SJCRH30 (cell line): ENCODE measurements around the gene CABCOCO1. TPM values are rescaled to one million over a fixed set of nuclear protein-coding genes. Genes with fewer than 3 reads are reported as not detected.
A peak's percentile ranks its signal among the peaks of the same experiment; 100 is the strongest.

Source experiments
- DNase-seq, 2 experiments: peaks; one replicate each; pipeline ENCODE4 v3.0.0-alpha.2; 2015 to 2020
- H3K27ac ChIP-seq: fragments of 250-450 bp; sonication (Bioruptor Pico); 2 replicates; pipeline ENCODE4 v1.5.1; 2020; ENCODE audit warnings: mild to moderate bottlenecking, moderate library complexity
- H3K27me3 ChIP-seq: fragments of 250-450 bp; sonication (Bioruptor Pico); 2 replicates; pipeline ENCODE4 v1.5.1; 2020; ENCODE audit warnings: mild to moderate bottlenecking, moderate library complexity
- H3K36me3 ChIP-seq: fragments of 250-450 bp; sonication (Bioruptor Pico); 2 replicates; pipeline ENCODE4 v1.5.1; 2020; ENCODE audit warnings: mild to moderate bottlenecking, moderate library complexity
- H3K4me1 ChIP-seq: fragments of 250-450 bp; sonication (Bioruptor Pico); 2 replicates; pipeline ENCODE4 v1.5.1; 2020; ENCODE audit warnings: mild to moderate bottlenecking, moderate library complexity
- H3K4me3 ChIP-seq: fragments of 250-450 bp; sonication (Bioruptor Pico); 2 replicates; pipeline ENCODE4 v1.5.1; 2020; ENCODE audit warnings: mild to moderate bottlenecking, moderate library complexity
- H3K9me3 ChIP-seq: fragments of 250-450 bp; sonication (Bioruptor Pico); replicated peaks from 2 replicates; pipeline ENCODE4 v1.5.1; 2020; ENCODE audit warnings: mild to moderate bottlenecking, moderate library complexity
- total RNA-seq: library from RNA; depleted of rRNA; stranded (reverse); fragments of >200 nt; shearing (Covaris generic); gene quantifications from 2 replicates; pipeline ENCODE4 v1.2.3, GENCODE V29; 2014

Gene CABCOCO1
- total RNA-seq, 1 experiment from 2014 or later = not detected

GRCh38 chr10:61789031-61789430 is 126.3 kb downstream of the CABCOCO1 start:
- 0 out of 2 replicates have a peak, but pooled peaks cover 11% of the 10 kb centered on the region for H3K4me1 ChIP-seq
- no peak for DNase-seq

GRCh38 chr10:61791216-61791615 is 128.5 kb downstream of the CABCOCO1 start:
- Histone ChIP-seq H3K4me1 (peaks cover 18% of the 10 kb centered on the region), H3K36me3 (no peaks in the 10 kb centered on the region), H3K27ac (no peak overlapping the region), H3K27me3 (no peaks in the 10 kb centered on the region), H3K4me3 (no peak overlapping the region), H3K9me3 (no peaks in the 10 kb centered on the region; the same call in 1 of the 2 replicates)
- DNase-seq = no peak

More at GRCh38 chr10:61789031-61789430, 126.3 kb downstream of the CABCOCO1 start:
- Histone ChIP-seq H3K9me3 (no peaks in the 10 kb centered on the region; the same call in 1 of the 2 replicates), H3K36me3 (no peaks in the 10 kb centered on the region), H3K27me3 (no peaks in the 10 kb centered on the region), H3K4me3 (no peak overlapping the region), H3K27ac (no peak overlapping the region)

- Histone ChIP-seq H3K4me3 (no peak overlapping the region), H3K9me3 (no peaks in the 10 kb centered on the region; the same call in 1 of the 2 replicates), H3K36me3 (no peaks in the 10 kb centered on the region), H3K27me3 (no peaks in the 10 kb centered on the region), H3K27ac (no peak overlapping the region), H3K4me1 (peaks cover 18% of the 10 kb centered on the region)
- no peak for DNase-seq
Measured at GRCh38 chr10:61792097-61792716, 129.5 kb downstream of the CABCOCO1 start.

GRCh38 chr10:61792921-61793320 is 130.2 kb downstream of the CABCOCO1 start:
- peaks cover 18% of the 10 kb centered on the region for H3K4me1 ChIP-seq
- no peak overlapping the region for H3K27ac ChIP-seq

GRCh38 chr10:61793760-61794703 is 131.3 kb downstream of the CABCOCO1 start:
- H3K4me1 ChIP-seq = peaks cover 18% of the 10 kb centered on the region
- H3K4me3 ChIP-seq = no peak overlapping the region
- no peaks in the 10 kb centered on the region for H3K36me3 ChIP-seq
- peak; percentile 89 to 92 for DNase-seq
- peak overlapping the region; percentile 49 for H3K27ac ChIP-seq
- no peaks in the 10 kb centered on the region; the same call in 1 of the 2 replicates for H3K9me3 ChIP-seq
- no peaks in the 10 kb centered on the region for H3K27me3 ChIP-seq

More at GRCh38 chr10:61792921-61793320, 130.2 kb downstream of the CABCOCO1 start:
- peak in 1 of 2 experiments; percentile 4 for DNase-seq
- H3K27me3 ChIP-seq = no peaks in the 10 kb centered on the region
- no peaks in the 10 kb centered on the region; the same call in 1 of the 2 replicates for H3K9me3 ChIP-seq
- no peaks in the 10 kb centered on the region for H3K36me3 ChIP-seq
- no peak overlapping the region for H3K4me3 ChIP-seq

- Histone ChIP-seq H3K4me1 (peaks cover 18% of the 10 kb centered on the region), H3K9me3 (no peaks in the 10 kb centered on the region; the same call in 1 of the 2 replicates), H3K36me3 (no peaks in the 10 kb centered on the region), H3K27ac (no peak overlapping the region), H3K4me3 (no peak overlapping the region), H3K27me3 (no peaks in the 10 kb centered on the region)
- no peak for DNase-seq
Measured at GRCh38 chr10:61795147-61795546, 132.4 kb downstream of the CABCOCO1 start.

GRCh38 chr10:61795551-61795950 is 132.8 kb downstream of the CABCOCO1 start:
- Histone ChIP-seq H3K27me3 (no peaks in the 10 kb centered on the region), H3K36me3 (no peaks in the 10 kb centered on the region)

GRCh38 chr10:61796785-61797184 is 134.1 kb downstream of the CABCOCO1 start:
- no peak for DNase-seq
- Histone ChIP-seq H3K4me1 (peaks cover 18% of the 10 kb centered on the region), H3K4me3 (no peak overlapping the region), H3K9me3 (no peaks in the 10 kb centered on the region), H3K27ac (no peak overlapping the region), H3K36me3 (no peaks in the 10 kb centered on the region), H3K27me3 (no peaks in the 10 kb centered on the region)

More at GRCh38 chr10:61795551-61795950, 132.8 kb downstream of the CABCOCO1 start:
- Histone ChIP-seq H3K4me3 (no peak overlapping the region), H3K9me3 (no peaks in the 10 kb centered on the region; the same call in 1 of the 2 replicates), H3K4me1 (peaks cover 18% of the 10 kb centered on the region), H3K27ac (no peak overlapping the region)
- DNase-seq = no peak

GRCh38 chr10:61797304-61798153 is 134.8 kb downstream of the CABCOCO1 start:
- no peaks in the 10 kb centered on the region for H3K36me3 ChIP-seq
- no peak overlapping the region for H3K27ac ChIP-seq
- DNase-seq = no peak
- no peak overlapping the region for H3K4me3 ChIP-seq
- H3K27me3 ChIP-seq = no peaks in the 10 kb centered on the region
- peaks cover 18% of the 10 kb centered on the region for H3K4me1 ChIP-seq
- H3K9me3 ChIP-seq = no peaks in the 10 kb centered on the region

GRCh38 chr10:61798713-61799112 is 136.0 kb downstream of the CABCOCO1 start:
- no peaks in the 10 kb centered on the region for H3K36me3 ChIP-seq
- no peak overlapping the region for H3K4me3 ChIP-seq
- H3K27ac ChIP-seq = no peak overlapping the region
- no peaks in the 10 kb centered on the region for H3K27me3 ChIP-seq
- DNase-seq = no peak
- H3K9me3 ChIP-seq = no peaks in the 10 kb centered on the region
- peaks cover 9% of the 10 kb centered on the region for H3K4me1 ChIP-seq

- H3K36me3 ChIP-seq = no peaks in the 10 kb centered on the region
- H3K4me3 ChIP-seq = no peak overlapping the region
- no peaks in the 10 kb centered on the region for H3K4me1 ChIP-seq
- no peak overlapping the region for H3K27ac ChIP-seq
- no peak for DNase-seq
- no peaks in the 10 kb centered on the region for H3K9me3 ChIP-seq
- no peaks in the 10 kb centered on the region for H3K27me3 ChIP-seq
Measured at GRCh38 chr10:61801484-61801883, 138.8 kb downstream of the CABCOCO1 start.

GRCh38 chr10:61803269-61803668 is 140.5 kb downstream of the CABCOCO1 start:
- Histone ChIP-seq H3K9me3 (no peaks in the 10 kb centered on the region), H3K27me3 (no peaks in the 10 kb centered on the region), H3K4me1 (no peaks in the 10 kb centered on the region), H3K4me3 (no peak overlapping the region), H3K27ac (no peak overlapping the region), H3K36me3 (no peaks in the 10 kb centered on the region)
- DNase-seq = no peak

GRCh38 chr10:61804414-61804813 is 141.7 kb downstream of the CABCOCO1 start:
- no peak for DNase-seq
- Histone ChIP-seq H3K27ac (no peak overlapping the region), H3K9me3 (no peaks in the 10 kb centered on the region), H3K4me1 (no peaks in the 10 kb centered on the region), H3K36me3 (no peaks in the 10 kb centered on the region), H3K4me3 (no peak overlapping the region), H3K27me3 (no peaks in the 10 kb centered on the region)

GRCh38 chr10:61805091-61805490 is 142.4 kb downstream of the CABCOCO1 start:
- DNase-seq = no peak
- H3K27me3 ChIP-seq = no peaks in the 10 kb centered on the region
- no peak overlapping the region for H3K27ac ChIP-seq
- no peaks in the 10 kb centered on the region for H3K36me3 ChIP-seq
- no peaks in the 10 kb centered on the region for H3K4me1 ChIP-seq
- no peaks in the 10 kb centered on the region for H3K9me3 ChIP-seq
- no peak overlapping the region for H3K4me3 ChIP-seq
